ENCODE measurements around the gene PPIP5K2.

PPIP5K2 gene

DNA sequence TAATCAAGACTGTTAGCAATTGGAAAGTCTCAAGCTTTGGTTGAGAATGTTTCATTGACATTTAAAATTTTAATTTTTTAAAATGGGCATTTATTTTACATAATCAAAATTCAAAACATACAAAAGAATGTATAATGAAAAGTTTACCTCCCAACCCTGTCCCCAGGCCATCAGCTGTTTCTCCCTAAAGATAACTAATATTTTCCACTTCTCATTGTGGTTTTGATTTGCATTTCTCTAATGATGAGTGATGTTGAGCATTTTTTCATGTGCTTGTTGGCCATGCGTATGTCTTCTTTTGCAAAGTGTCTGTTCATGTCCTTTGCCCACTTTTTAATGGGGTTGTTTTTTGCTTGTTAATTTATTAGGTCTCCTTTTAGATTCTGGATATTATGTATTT lies 127.0 kb downstream of the PPIP5K2 start:
- TF ChIP-seq FOXP2 (optimal IDR thresholded peaks at IDR 0.05; ENCODE audit: borderline replicate concordance, extremely low read depth, extremely low read length, insufficient read depth) (no peak), POLR2AphosphoS5 (IDR thresholded peaks at IDR 0.05; ENCODE audit: low read depth, low read length) (no peak), TAF1 (IDR thresholded peaks at IDR 0.05; ENCODE audit: borderline replicate concordance, insufficient read depth, low read length) (no peak), SIN3A (IDR thresholded peaks at IDR 0.05; ENCODE audit: borderline replicate concordance, insufficient read depth, low read length) (no peak)
- TF ChIP-seq, protein P1, sequence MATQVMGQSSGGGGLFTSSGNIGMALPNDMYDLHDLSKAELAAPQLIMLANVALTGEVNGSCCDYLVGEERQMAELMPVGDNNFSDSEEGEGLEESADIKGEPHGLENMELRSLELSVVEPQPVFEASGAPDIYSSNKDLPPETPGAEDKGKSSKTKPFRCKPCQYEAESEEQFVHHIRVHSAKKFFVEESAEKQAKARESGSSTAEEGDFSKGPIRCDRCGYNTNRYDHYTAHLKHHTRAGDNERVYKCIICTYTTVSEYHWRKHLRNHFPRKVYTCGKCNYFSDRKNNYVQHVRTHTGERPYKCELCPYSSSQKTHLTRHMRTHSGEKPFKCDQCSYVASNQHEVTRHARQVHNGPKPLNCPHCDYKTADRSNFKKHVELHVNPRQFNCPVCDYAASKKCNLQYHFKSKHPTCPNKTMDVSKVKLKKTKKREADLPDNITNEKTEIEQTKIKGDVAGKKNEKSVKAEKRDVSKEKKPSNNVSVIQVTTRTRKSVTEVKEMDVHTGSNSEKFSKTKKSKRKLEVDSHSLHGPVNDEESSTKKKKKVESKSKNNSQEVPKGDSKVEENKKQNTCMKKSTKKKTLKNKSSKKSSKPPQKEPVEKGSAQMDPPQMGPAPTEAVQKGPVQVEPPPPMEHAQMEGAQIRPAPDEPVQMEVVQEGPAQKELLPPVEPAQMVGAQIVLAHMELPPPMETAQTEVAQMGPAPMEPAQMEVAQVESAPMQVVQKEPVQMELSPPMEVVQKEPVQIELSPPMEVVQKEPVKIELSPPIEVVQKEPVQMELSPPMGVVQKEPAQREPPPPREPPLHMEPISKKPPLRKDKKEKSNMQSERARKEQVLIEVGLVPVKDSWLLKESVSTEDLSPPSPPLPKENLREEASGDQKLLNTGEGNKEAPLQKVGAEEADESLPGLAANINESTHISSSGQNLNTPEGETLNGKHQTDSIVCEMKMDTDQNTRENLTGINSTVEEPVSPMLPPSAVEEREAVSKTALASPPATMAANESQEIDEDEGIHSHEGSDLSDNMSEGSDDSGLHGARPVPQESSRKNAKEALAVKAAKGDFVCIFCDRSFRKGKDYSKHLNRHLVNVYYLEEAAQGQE (IDR thresholded peaks at IDR 0.05; ENCODE audit: insufficient read depth in 1 of 2, low read depth in 2 of 2, low read length in 2 of 2): no peak

DNA sequence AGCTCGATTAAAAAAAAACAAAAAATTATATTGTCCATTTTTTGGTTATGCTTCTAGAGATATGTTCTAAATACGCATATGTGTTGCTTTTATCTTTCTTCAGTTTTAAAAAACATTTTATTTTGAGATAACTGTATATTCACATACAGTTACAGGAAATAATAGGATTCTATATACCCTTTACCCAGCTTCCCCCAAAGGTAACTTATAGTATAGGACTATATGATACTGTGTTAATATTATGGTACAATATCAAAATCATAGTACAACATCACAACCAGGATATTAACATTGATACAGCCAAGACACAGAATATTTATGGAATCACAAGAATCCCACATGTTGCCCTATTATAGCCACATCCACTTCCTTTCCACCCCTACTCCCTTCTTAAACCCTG lies 129.0 kb downstream of the PPIP5K2 start:
- TF ChIP-seq, protein P1 (IDR thresholded peaks at IDR 0.05; ENCODE audit: insufficient read depth in 1 of 2, low read depth in 2 of 2, low read length in 2 of 2): no peak
- TF ChIP-seq TAF1 (IDR thresholded peaks at IDR 0.05; ENCODE audit: borderline replicate concordance, insufficient read depth, low read length): no peak
- TF ChIP-seq POLR2AphosphoS5 (IDR thresholded peaks at IDR 0.05; ENCODE audit: low read depth, low read length): no peak
- TF ChIP-seq FOXP2 (optimal IDR thresholded peaks at IDR 0.05; ENCODE audit: borderline replicate concordance, extremely low read depth, extremely low read length, insufficient read depth): no peak
- no peak for TF ChIP-seq SIN3A (IDR thresholded peaks at IDR 0.05; ENCODE audit: borderline replicate concordance, insufficient read depth, low read length)

DNA sequence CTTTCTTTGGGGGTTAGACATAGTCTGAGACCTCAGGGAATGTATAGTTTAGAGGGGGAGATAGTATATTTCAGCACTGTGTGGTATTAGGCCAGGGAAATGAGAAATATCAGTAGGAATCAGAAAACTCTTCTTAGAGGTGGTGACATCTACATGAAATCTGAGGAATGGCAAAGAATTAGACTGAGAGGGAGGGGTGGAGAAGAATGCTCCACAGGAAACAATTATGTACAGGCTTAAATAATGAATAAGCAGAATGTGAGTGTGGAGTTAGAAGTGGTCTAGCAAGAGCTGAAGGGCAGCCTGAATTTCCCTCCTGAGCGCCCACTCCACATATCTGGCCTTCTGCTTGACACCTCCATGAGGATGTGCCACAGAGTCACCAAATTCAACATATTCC lies 134.8 kb downstream of the PPIP5K2 start:
- TF ChIP-seq POLR2AphosphoS5 (IDR thresholded peaks at IDR 0.05; ENCODE audit: low read depth, low read length) (no peak), FOXP2 (optimal IDR thresholded peaks at IDR 0.05; ENCODE audit: borderline replicate concordance, extremely low read depth, extremely low read length, insufficient read depth) (no peak), SIN3A (IDR thresholded peaks at IDR 0.05; ENCODE audit: borderline replicate concordance, insufficient read depth, low read length) (no peak), TAF1 (IDR thresholded peaks at IDR 0.05; ENCODE audit: borderline replicate concordance, insufficient read depth, low read length) (no peak)
- TF ChIP-seq, protein P1 (IDR thresholded peaks at IDR 0.05; ENCODE audit: insufficient read depth in 1 of 2, low read depth in 2 of 2, low read length in 2 of 2): no peak

DNA sequence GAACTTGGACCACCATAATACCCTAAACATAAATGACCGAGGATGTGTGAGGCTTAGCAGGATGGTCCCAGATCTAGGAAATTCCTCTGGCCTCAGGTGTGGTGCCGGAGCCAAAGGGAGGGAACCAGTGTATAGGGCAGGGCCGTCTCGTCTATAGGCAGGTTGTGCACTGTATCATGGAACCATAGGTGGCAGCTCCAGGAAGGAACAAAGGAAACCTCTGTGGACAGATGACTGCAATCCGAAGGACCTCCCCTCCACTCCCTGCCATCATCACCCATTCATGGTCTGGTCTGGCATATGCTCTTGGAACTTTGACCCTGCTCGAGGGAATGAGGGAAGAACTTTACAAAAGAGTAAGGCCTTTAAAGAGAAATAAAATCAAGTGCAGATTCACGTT lies 135.6 kb downstream of the PPIP5K2 start:
- TF ChIP-seq SIN3A (IDR thresholded peaks at IDR 0.05; ENCODE audit: borderline replicate concordance, insufficient read depth, low read length) (no peak), TAF1 (IDR thresholded peaks at IDR 0.05; ENCODE audit: borderline replicate concordance, insufficient read depth, low read length) (no peak), POLR2AphosphoS5 (IDR thresholded peaks at IDR 0.05; ENCODE audit: low read depth, low read length) (no peak), FOXP2 (optimal IDR thresholded peaks at IDR 0.05; ENCODE audit: borderline replicate concordance, extremely low read depth, extremely low read length, insufficient read depth) (no peak)
- TF ChIP-seq, protein P1 (IDR thresholded peaks at IDR 0.05; ENCODE audit: insufficient read depth in 1 of 2, low read depth in 2 of 2, low read length in 2 of 2): no peak

DNA sequence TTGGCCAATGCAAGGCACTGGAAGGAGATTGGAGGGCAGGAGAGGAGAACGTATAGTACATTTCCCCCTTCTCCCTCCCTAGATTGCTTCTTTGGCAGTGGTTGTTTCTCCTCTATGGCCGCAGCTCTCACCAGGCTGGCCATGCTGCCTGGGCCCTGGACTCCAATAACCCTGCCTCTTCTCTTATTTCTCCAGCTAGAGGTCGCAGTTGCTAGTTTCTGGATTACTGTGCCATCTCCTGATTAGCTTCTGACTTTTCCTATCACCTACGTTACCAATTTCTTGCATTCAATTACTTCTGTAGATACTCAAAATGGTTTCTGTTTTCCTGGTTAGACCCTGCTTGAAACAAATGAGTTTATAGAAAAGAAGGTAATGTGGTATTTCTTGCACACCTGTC lies 136.1 kb downstream of the PPIP5K2 start:
- TF ChIP-seq TAF1 (IDR thresholded peaks at IDR 0.05; ENCODE audit: borderline replicate concordance, insufficient read depth, low read length): no peak
- no peak for TF ChIP-seq FOXP2 (optimal IDR thresholded peaks at IDR 0.05; ENCODE audit: borderline replicate concordance, extremely low read depth, extremely low read length, insufficient read depth)
- TF ChIP-seq, protein P1 (IDR thresholded peaks at IDR 0.05; ENCODE audit: insufficient read depth in 1 of 2, low read depth in 2 of 2, low read length in 2 of 2): no peak
- TF ChIP-seq SIN3A (IDR thresholded peaks at IDR 0.05; ENCODE audit: borderline replicate concordance, insufficient read depth, low read length): no peak
- TF ChIP-seq POLR2AphosphoS5 (IDR thresholded peaks at IDR 0.05; ENCODE audit: low read depth, low read length): no peak

All from PFSK-1 (cell line).